Measurements from ENCODE around the gene MOK. TPM values are rescaled to one million over a fixed set of nuclear protein-coding genes. Genes with fewer than 3 reads are reported as not detected.

Gene MOK
- total RNA-seq, 1 donor from 2014 or later = 1.8 TPM

DNA sequence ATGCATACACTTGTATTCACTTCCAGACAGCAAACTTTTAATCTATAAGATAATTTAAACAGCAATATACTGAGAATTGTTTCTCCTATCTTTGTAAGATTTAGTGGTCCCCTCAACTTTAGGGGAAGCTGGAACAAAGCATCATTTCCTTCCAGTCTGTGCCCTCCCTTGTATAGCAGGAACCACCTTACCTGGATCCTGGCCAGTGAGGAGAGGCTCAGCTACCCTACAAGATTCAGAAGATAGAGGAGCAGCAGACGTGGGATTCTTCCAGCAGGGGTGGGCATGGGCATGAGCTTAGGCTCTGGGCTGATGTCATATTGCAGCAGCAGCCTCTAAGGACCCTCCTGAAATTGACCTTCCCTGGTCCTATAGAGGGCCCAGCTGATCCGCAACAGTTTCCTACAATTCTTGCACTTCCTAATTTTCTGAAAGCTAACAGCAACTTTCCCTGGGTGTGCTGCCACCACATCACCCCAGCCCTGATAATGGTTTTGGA, 21.3 kb downstream of the MOK start:
- POLR2A ChIA-PET = no interaction called here
- TF ChIP-seq, protein P1, sequence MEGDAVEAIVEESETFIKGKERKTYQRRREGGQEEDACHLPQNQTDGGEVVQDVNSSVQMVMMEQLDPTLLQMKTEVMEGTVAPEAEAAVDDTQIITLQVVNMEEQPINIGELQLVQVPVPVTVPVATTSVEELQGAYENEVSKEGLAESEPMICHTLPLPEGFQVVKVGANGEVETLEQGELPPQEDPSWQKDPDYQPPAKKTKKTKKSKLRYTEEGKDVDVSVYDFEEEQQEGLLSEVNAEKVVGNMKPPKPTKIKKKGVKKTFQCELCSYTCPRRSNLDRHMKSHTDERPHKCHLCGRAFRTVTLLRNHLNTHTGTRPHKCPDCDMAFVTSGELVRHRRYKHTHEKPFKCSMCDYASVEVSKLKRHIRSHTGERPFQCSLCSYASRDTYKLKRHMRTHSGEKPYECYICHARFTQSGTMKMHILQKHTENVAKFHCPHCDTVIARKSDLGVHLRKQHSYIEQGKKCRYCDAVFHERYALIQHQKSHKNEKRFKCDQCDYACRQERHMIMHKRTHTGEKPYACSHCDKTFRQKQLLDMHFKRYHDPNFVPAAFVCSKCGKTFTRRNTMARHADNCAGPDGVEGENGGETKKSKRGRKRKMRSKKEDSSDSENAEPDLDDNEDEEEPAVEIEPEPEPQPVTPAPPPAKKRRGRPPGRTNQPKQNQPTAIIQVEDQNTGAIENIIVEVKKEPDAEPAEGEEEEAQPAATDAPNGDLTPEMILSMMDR (IDR thresholded peaks at IDR 0.05) = no peak
- no peak overlapping the region for H3K27ac Mint-ChIP-seq
- peaks cover 3% of the 10 kb centered on the region for H3K9me3 Mint-ChIP-seq
- DNase-seq = no peak
- CTCF ChIA-PET = no interaction called here
- no peaks in the 10 kb centered on the region for H3K36me3 Mint-ChIP-seq (ENCODE audit: low read depth)
- no peaks in the 10 kb centered on the region for H3K27me3 Mint-ChIP-seq
- intact Hi-C loops (cut with micrococcal nuclease) = no loop called here
- H3K4me1 Mint-ChIP-seq = no peaks in the 10 kb centered on the region
- H3K4me3 Mint-ChIP-seq = no peak overlapping the region
- no peak for ATAC-seq (ENCODE audit: low read depth)

- DNase-seq = no peak
- Mint-ChIP-seq H3K9me3 (peaks cover under 1% of the 10 kb centered on the region), H3K27ac (no peak overlapping the region), H3K27me3 (no peaks in the 10 kb centered on the region), H3K4me3 (no peak overlapping the region), H3K4me1 (no peaks in the 10 kb centered on the region), H3K36me3 (ENCODE audit: low read depth) (no peaks in the 10 kb centered on the region)
- ChIA-PET POLR2A (no interaction called here), CTCF (no interaction called here)
- intact Hi-C loops (cut with micrococcal nuclease) = no loop called here
- TF ChIP-seq, protein P1 (IDR thresholded peaks at IDR 0.05) = no peak
- no peak for ATAC-seq (ENCODE audit: low read depth)
Measured at GRCh38 chr14:102282751-102283465, 22.1 kb downstream of the MOK start.

GRCh38 chr14:102280376-102280962, 24.5 kb downstream of the MOK start:
- POLR2A ChIA-PET = interaction anchor here (0.6 kb wide), 1 partner anchor 132 kb away, joined by 3 read pairs; no protein-coding TSS in a partner anchor
- H3K4me1 Mint-ChIP-seq = no peaks in the 10 kb centered on the region
- CTCF ChIA-PET = no interaction called here

GRCh38 chr14:102279688-102280348, 25.1 kb downstream of the MOK start:
- TF ChIP-seq, protein P1 (IDR thresholded peaks at IDR 0.05) = no peak
- Mint-ChIP-seq H3K9me3 (no peaks in the 10 kb centered on the region), H3K4me3 (no peak overlapping the region), H3K27ac (no peak overlapping the region), H3K27me3 (no peaks in the 10 kb centered on the region), H3K36me3 (ENCODE audit: low read depth) (no peaks in the 10 kb centered on the region), H3K4me1 (no peaks in the 10 kb centered on the region)
- CTCF ChIA-PET = no interaction called here
- ATAC-seq (ENCODE audit: low read depth) = no peak
- intact Hi-C loops (cut with micrococcal nuclease) = no loop called here
- no peak for DNase-seq
- POLR2A ChIA-PET = no interaction called here

More at GRCh38 chr14:102280376-102280962, 24.5 kb downstream of the MOK start:
- ATAC-seq (ENCODE audit: low read depth) = no peak
- DNase-seq = no peak
- Mint-ChIP-seq H3K36me3 (ENCODE audit: low read depth) (no peaks in the 10 kb centered on the region), H3K27me3 (no peaks in the 10 kb centered on the region), H3K9me3 (no peaks in the 10 kb centered on the region), H3K27ac (no peak overlapping the region), H3K4me3 (no peak overlapping the region)
- intact Hi-C loops (cut with micrococcal nuclease) = no loop called here
- TF ChIP-seq, protein P1 (IDR thresholded peaks at IDR 0.05) = no peak

DNA sequence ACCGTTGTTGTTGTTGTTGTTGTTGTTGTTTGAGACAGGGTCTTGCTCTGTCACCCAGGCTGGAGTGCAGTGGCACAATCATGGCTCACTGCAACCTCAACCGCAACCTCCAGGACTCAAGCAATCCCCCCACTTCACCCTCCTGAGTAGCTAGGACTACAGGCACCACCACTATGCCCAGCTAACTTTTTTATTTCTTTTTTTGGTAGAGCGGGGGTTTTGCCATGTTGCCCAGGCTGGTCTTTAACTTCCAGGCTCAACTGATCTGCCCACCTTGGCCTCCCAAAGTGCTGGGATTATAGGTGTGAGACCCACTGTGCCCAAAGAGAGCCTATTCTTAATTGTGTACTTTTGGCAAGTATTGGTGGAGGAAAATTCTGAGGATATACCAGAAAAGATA, 25.7 kb downstream of the MOK start:
- H3K27ac Mint-ChIP-seq = no peak overlapping the region
- H3K27me3 Mint-ChIP-seq = no peaks in the 10 kb centered on the region
- ChIA-PET CTCF (no interaction called here), POLR2A (no interaction called here)
- no peak overlapping the region for H3K4me3 Mint-ChIP-seq
- DNase-seq = no peak
- no peak for ATAC-seq (ENCODE audit: low read depth)
- H3K36me3 Mint-ChIP-seq (ENCODE audit: low read depth) = no peaks in the 10 kb centered on the region
- H3K9me3 Mint-ChIP-seq = no peaks in the 10 kb centered on the region
- no peaks in the 10 kb centered on the region for H3K4me1 Mint-ChIP-seq
- intact Hi-C loops (cut with micrococcal nuclease) = no loop called here
- TF ChIP-seq, protein P1 (IDR thresholded peaks at IDR 0.05) = no peak

All from activated B cell treated with CpG ODN at 0.5 μM for 24 hours (primary cell).